ENCODE measurements around the gene CLIC1.

CLIC1 gene

DNA sequence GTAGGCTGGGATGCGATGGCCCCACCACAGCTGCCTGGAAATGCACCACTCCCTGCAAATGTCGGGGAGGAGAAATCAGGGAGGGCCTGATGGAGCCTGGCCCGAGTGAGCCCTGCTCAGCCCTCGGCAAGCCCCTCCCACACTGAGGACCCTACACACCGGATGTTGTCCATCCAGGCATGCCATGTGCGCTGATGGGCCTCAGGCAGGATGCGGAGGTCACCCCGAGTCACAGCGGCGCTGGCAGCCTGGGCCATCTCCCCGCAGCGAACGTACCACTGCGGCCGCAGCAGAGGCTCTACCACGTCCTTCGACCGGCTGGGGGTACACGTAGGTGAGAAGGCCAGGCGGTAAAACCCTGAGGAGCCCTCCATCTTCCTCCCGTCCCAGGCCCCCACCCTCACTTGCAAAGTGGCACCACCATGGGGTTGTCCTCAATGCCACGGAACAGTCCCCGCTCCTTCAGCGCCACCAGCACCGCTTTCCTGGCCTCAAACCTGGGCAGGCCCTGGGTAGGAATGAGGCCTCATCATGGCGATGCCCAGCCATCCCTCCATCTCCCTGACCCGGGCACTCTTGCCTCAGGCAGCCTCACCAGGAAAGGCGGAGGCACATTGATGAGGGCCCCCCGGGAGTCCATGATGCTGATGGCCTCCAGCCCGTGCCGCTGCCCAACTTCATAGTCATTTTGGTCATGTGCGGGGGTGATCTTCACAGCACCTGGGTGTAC, 46.0 kb upstream of the CLIC1 start:
- Histone ChIP-seq H3K79me2 (ENCODE audit: insufficient read depth, low read length) (no peaks in the 10 kb centered on the region), H3K4me1 (ENCODE audit: insufficient read depth, low read length, poor library complexity, severe bottlenecking) (peaks cover 2% of the 10 kb centered on the region), H4K20me1 (ENCODE audit: insufficient read depth, low read length, poor library complexity, severe bottlenecking) (no peaks in the 10 kb centered on the region), H3F3A (ENCODE audit: low read depth) (no peaks in the 10 kb centered on the region), H3K9me2 (replicated peaks; ENCODE audit: low read depth, low read length) (no peaks in the 10 kb centered on the region), H2AFZ (ENCODE audit: low read length) (no peak overlapping the region), H3K4me3 (ENCODE audit: low read length, poor library complexity, severe bottlenecking) (no peak overlapping the region), H3K4me2 (ENCODE audit: low read depth, low read length, poor library complexity, severe bottlenecking) (no peak overlapping the region), H3K36me3 (ENCODE audit: insufficient read depth, low read length) (peaks cover 55% of the 10 kb centered on the region; the same call in 1 of the 2 replicates), H3K9me3 (ENCODE audit: insufficient read depth, low read depth, low read length) (no peaks in the 10 kb centered on the region), H3K27me3 (ENCODE audit: insufficient read depth, low read length, poor library complexity, severe bottlenecking) (no peaks in the 10 kb centered on the region), H3K9ac (ENCODE audit: low read depth, low read length, poor library complexity, severe bottlenecking) (no peak overlapping the region)
- TF ChIP-seq CTCF (conservative IDR thresholded peaks at IDR 0.05; ENCODE audit: low read length) (no peak), EZH2phosphoT487 (IDR thresholded peaks at IDR 0.05; ENCODE audit: borderline replicate concordance) (no peak)

DNA sequence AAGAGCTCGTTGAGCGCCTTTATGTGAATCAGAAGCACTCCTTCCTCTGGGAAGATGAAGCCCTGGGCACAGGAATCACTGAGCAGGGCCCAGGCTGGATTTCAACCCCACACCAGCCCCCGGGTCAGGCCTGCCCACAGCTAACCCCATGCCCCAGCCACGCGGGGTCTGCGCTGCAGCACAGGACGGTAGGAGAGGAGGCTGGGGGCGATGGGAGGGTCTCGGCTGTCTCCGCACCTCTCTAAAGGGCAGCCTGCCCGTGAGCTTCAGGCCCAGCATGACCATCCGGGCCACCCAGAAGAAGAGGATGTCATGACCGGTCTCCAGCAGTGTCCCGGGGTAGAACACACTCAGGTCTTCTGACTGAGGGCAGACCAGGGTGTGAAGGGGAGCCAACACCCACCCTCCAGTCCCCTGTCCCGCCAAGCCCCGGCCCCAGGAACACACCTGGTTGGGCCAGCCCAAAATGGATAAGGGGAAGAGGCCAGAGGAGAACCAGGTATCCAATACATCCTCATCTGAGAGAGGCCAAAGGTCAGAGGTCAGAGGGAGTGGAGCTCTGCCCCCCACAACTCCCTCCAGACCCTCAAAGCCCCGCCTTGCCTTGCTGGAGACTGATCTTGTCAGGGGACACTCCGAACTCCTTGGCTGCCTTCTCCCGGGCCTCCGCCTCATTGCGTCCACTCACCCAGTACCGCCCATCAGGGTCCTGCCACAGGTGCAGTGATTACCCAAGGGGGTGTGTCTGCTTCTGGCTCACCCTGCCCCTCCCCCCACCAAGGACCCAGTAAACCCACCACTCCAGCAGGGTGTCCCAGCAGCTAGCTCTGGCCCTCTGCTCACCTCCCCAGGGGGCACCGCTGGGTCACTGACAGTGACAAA, 45.2 kb upstream of the CLIC1 start:
- Histone ChIP-seq H3K27me3 (ENCODE audit: insufficient read depth, low read length, poor library complexity, severe bottlenecking) (no peaks in the 10 kb centered on the region), H4K20me1 (ENCODE audit: insufficient read depth, low read length, poor library complexity, severe bottlenecking) (no peaks in the 10 kb centered on the region), H3K9me2 (replicated peaks; ENCODE audit: low read depth, low read length) (no peaks in the 10 kb centered on the region), H3K4me2 (ENCODE audit: low read depth, low read length, poor library complexity, severe bottlenecking) (no peak overlapping the region), H3F3A (ENCODE audit: low read depth) (no peaks in the 10 kb centered on the region), H3K4me3 (ENCODE audit: low read length, poor library complexity, severe bottlenecking) (no peak overlapping the region), H3K9ac (ENCODE audit: low read depth, low read length, poor library complexity, severe bottlenecking) (no peak overlapping the region), H3K36me3 (ENCODE audit: insufficient read depth, low read length) (peaks cover 55% of the 10 kb centered on the region; the same call in 1 of the 2 replicates), H3K4me1 (ENCODE audit: insufficient read depth, low read length, poor library complexity, severe bottlenecking) (peaks cover 8% of the 10 kb centered on the region), H3K9me3 (ENCODE audit: insufficient read depth, low read depth, low read length) (no peaks in the 10 kb centered on the region), H3K79me2 (ENCODE audit: insufficient read depth, low read length) (no peaks in the 10 kb centered on the region), H2AFZ (ENCODE audit: low read length) (no peak overlapping the region)
- TF ChIP-seq CTCF (conservative IDR thresholded peaks at IDR 0.05; ENCODE audit: low read length): no peak

DNA sequence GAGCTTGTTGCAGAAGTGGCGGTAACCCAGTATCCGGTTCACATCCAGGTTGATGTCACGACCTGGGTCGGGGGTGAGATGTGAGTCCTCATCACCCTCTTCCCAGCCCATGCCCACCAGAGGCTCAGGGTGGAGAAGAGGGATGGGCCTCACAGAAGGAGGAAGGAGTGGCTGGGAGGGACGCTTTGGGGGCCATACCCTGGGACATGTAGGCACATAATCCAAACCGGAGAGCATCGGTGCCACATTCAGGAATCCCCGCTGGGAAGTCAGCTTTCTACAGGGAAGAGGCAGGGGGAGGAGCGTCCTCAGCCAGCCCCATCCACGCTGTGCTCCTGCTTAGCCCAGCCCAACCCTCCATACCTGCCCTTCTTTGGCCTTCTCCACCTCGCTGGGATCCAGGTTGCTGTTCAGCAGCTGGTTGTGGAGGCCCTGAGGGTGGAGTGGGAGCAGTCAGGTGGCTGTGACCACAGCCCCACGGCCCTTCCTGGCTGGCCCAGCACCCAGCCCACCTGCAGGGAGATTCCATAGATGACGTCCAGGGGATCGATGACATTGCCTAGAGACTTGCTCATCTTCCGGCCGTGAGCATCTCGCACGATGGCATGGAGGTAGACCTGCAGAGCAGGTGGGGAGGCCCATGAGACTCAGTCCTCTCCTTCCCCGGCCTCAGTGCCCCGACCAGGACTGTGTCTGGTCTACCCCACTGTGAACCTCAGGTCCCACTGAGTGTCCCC, 44.3 kb upstream of the CLIC1 start:
- no peak for TF ChIP-seq EZH2phosphoT487 (IDR thresholded peaks at IDR 0.05; ENCODE audit: borderline replicate concordance)
- TF ChIP-seq CTCF (conservative IDR thresholded peaks at IDR 0.05; ENCODE audit: low read length): no peak
- no peak overlapping the region for H3K9ac ChIP-seq (ENCODE audit: low read depth, low read length, poor library complexity, severe bottlenecking)
- H3K4me2 ChIP-seq (ENCODE audit: low read depth, low read length, poor library complexity, severe bottlenecking): no peak overlapping the region
- H3F3A ChIP-seq (ENCODE audit: low read depth): no peaks in the 10 kb centered on the region
- peaks cover 8% of the 10 kb centered on the region for H3K4me1 ChIP-seq (ENCODE audit: insufficient read depth, low read length, poor library complexity, severe bottlenecking)
- H2AFZ ChIP-seq (ENCODE audit: low read length): no peak overlapping the region
- no peak overlapping the region for H3K4me3 ChIP-seq (ENCODE audit: low read length, poor library complexity, severe bottlenecking)
- H4K20me1 ChIP-seq (ENCODE audit: insufficient read depth, low read length, poor library complexity, severe bottlenecking): no peaks in the 10 kb centered on the region
- no peaks in the 10 kb centered on the region for H3K27me3 ChIP-seq (ENCODE audit: insufficient read depth, low read length, poor library complexity, severe bottlenecking)
- H3K9me2 ChIP-seq (replicated peaks; ENCODE audit: low read depth, low read length): no peaks in the 10 kb centered on the region
- H3K9me3 ChIP-seq (ENCODE audit: insufficient read depth, low read depth, low read length): no peaks in the 10 kb centered on the region
- H3K36me3 ChIP-seq (ENCODE audit: insufficient read depth, low read length): peaks cover 54% of the 10 kb centered on the region; the same call in 1 of the 2 replicates
- H3K79me2 ChIP-seq (ENCODE audit: insufficient read depth, low read length): no peaks in the 10 kb centered on the region

Data from Loucy (cell line).